GM18517 (cell line): ENCODE data around the gene OSBPL5.

ENCODE experiments used
- ATAC-seq: cut with Tn5 transposase; IDR thresholded peaks from one replicate; pipeline ENCODE4 v1.9.1; 2021; ENCODE audit warnings: mild to moderate bottlenecking, moderate library complexity; ENCODE audit not compliant: unreplicated experiment

The OSBPL5 gene

GRCh38 chr11:3198815-3199214 lies 33.7 kb upstream of the OSBPL5 start:
- no peak for ATAC-seq

GRCh38 chr11:3197878-3198528 lies 32.9 kb upstream of the OSBPL5 start:
- no peak for ATAC-seq

GRCh38 chr11:3197044-3197695 lies 32.1 kb upstream of the OSBPL5 start:
- no peak for ATAC-seq

GRCh38 chr11:3196161-3197043 lies 31.3 kb upstream of the OSBPL5 start:
- ATAC-seq = no peak

GRCh38 chr11:3195251-3196160 lies 30.4 kb upstream of the OSBPL5 start:
- no peak for ATAC-seq

- no peak for ATAC-seq
Measured at GRCh38 chr11:3194016-3194816, 29.1 kb upstream of the OSBPL5 start.

- no peak for ATAC-seq
Measured at GRCh38 chr11:3193373-3194015, 28.4 kb upstream of the OSBPL5 start.

- ATAC-seq = no peak
Measured at GRCh38 chr11:3192511-3193372, 27.6 kb upstream of the OSBPL5 start.

GRCh38 chr11:3191586-3192324 lies 26.6 kb upstream of the OSBPL5 start:
- no peak for ATAC-seq

- ATAC-seq = no peak
Measured at GRCh38 chr11:3190600-3190999, 25.5 kb upstream of the OSBPL5 start.

- no peak for ATAC-seq
Measured at GRCh38 chr11:3189886-3190583, 24.9 kb upstream of the OSBPL5 start.

- no peak for ATAC-seq
Measured at GRCh38 chr11:3189196-3189843, 24.2 kb upstream of the OSBPL5 start.

GRCh38 chr11:3188496-3189195 lies 23.5 kb upstream of the OSBPL5 start:
- ATAC-seq = no peak

GRCh38 chr11:3186166-3186953 lies 21.2 kb upstream of the OSBPL5 start:
- ATAC-seq = no peak

- ATAC-seq = no peak
Measured at GRCh38 chr11:3184732-3185347, 19.7 kb upstream of the OSBPL5 start.
